ENCODE results near the gene NPR3. TPM values are rescaled to one million over a fixed set of nuclear protein-coding genes. Genes with fewer than 3 reads are reported as not detected.

Gene NPR3
- total and polyA plus RNA-seq, 2 experiments from 2014 or later = 37.6 to 87.1 TPM

GRCh38 chr5:32783661-32784060 lies 72.5 kb downstream of the NPR3 start:
- no peak overlapping the region for H3K4me2 ChIP-seq (ENCODE audit: unreplicated experiment)
- H3K79me2 ChIP-seq (ENCODE audit: insufficient read depth) = no peaks in the 10 kb centered on the region
- no peak overlapping the region for H3K9ac ChIP-seq
- no peaks in the 10 kb centered on the region for H3K4me1 ChIP-seq (ENCODE audit: insufficient read depth)
- WGBS, 2 experiments (ENCODE audit: low coverage in 1 of 2, low lambda C conversion rate in 2 of 2, missing lambda C conversion rate in 2 of 2) = 83 to 92% methylated on average over 4 of the region's 4 CpGs
- H4K20me1 ChIP-seq (ENCODE audit: insufficient read depth) = no peaks in the 10 kb centered on the region
- no peaks in the 10 kb centered on the region for H3K9me2 ChIP-seq (ENCODE audit: insufficient read depth)
- no peaks in the 10 kb centered on the region for H3K27me3 ChIP-seq (replicated peaks; ENCODE audit: insufficient read depth)
- H3K27ac ChIP-seq = no peak overlapping the region
- no peaks in the 10 kb centered on the region for H3K9me3 ChIP-seq (ENCODE audit: low read depth)
- no peak for DNase-seq
- no peak overlapping the region for H2AFZ ChIP-seq
- in situ Hi-C loops (cut with MboI) = no loop called here
- H3F3A ChIP-seq (ENCODE audit: insufficient read depth) = no peaks in the 10 kb centered on the region
- TF ChIP-seq EZH2phosphoT487 (IDR thresholded peaks at IDR 0.05; ENCODE audit: insufficient read depth, low read depth) (no peak), EZH2 (IDR thresholded peaks at IDR 0.05; ENCODE audit: insufficient read depth, poor library complexity, severe bottlenecking) (no peak)
- peaks cover 40% of the 10 kb centered on the region for H3K36me3 ChIP-seq (ENCODE audit: low read depth)
- no peak overlapping the region for H3K4me3 ChIP-seq

GRCh38 chr5:32785611-32786254 lies 74.6 kb downstream of the NPR3 start:
- no peak overlapping the region for H3K9ac ChIP-seq
- peaks cover 11% of the 10 kb centered on the region for H3K4me1 ChIP-seq (ENCODE audit: insufficient read depth)
- no peak for TF ChIP-seq EZH2 (IDR thresholded peaks at IDR 0.05; ENCODE audit: insufficient read depth, poor library complexity, severe bottlenecking)
- no peak for TF ChIP-seq EZH2phosphoT487 (IDR thresholded peaks at IDR 0.05; ENCODE audit: insufficient read depth, low read depth)
- no peaks in the 10 kb centered on the region for H4K20me1 ChIP-seq (ENCODE audit: insufficient read depth)
- H3K27ac ChIP-seq = no peak overlapping the region
- 92 to 93% methylated on average over 3 of the region's 3 CpGs for WGBS, 2 experiments (ENCODE audit: low coverage in 1 of 2, low lambda C conversion rate in 2 of 2, missing lambda C conversion rate in 2 of 2)
- DNase-seq = no peak
- H2AFZ ChIP-seq = no peak overlapping the region
- no peak overlapping the region for H3K4me3 ChIP-seq
- no peak overlapping the region for H3K4me2 ChIP-seq (ENCODE audit: unreplicated experiment)
- H3K9me3 ChIP-seq (ENCODE audit: low read depth) = no peaks in the 10 kb centered on the region
- H3K27me3 ChIP-seq (replicated peaks; ENCODE audit: insufficient read depth) = no peaks in the 10 kb centered on the region
- H3K79me2 ChIP-seq (ENCODE audit: insufficient read depth) = no peaks in the 10 kb centered on the region
- in situ Hi-C loops (cut with MboI) = no loop called here
- no peaks in the 10 kb centered on the region for H3K9me2 ChIP-seq (ENCODE audit: insufficient read depth)
- H3F3A ChIP-seq (ENCODE audit: insufficient read depth) = peaks cover 20% of the 10 kb centered on the region
- H3K36me3 ChIP-seq (ENCODE audit: low read depth) = peaks cover 40% of the 10 kb centered on the region

- no peak for DNase-seq
- Histone ChIP-seq H3K4me2 (ENCODE audit: unreplicated experiment) (no peak overlapping the region), H3K9me2 (ENCODE audit: insufficient read depth) (no peaks in the 10 kb centered on the region), H2AFZ (no peak overlapping the region), H3K4me3 (no peak overlapping the region), H3K4me1 (ENCODE audit: insufficient read depth) (peaks cover 17% of the 10 kb centered on the region), H4K20me1 (ENCODE audit: insufficient read depth) (no peaks in the 10 kb centered on the region), H3F3A (ENCODE audit: insufficient read depth) (peaks cover 26% of the 10 kb centered on the region), H3K27ac (no peak overlapping the region), H3K9ac (no peak overlapping the region), H3K36me3 (ENCODE audit: low read depth) (peaks cover 40% of the 10 kb centered on the region), H3K9me3 (ENCODE audit: low read depth) (no peaks in the 10 kb centered on the region), H3K27me3 (replicated peaks; ENCODE audit: insufficient read depth) (no peaks in the 10 kb centered on the region), H3K79me2 (ENCODE audit: insufficient read depth) (no peaks in the 10 kb centered on the region)
- in situ Hi-C loops (cut with MboI) = no loop called here
- TF ChIP-seq EZH2 (IDR thresholded peaks at IDR 0.05; ENCODE audit: insufficient read depth, poor library complexity, severe bottlenecking) (no peak), EZH2phosphoT487 (IDR thresholded peaks at IDR 0.05; ENCODE audit: insufficient read depth, low read depth) (no peak)
- 86 to 88% methylated on average over 4 of the region's 4 CpGs for WGBS, 2 experiments (ENCODE audit: low coverage in 1 of 2, low lambda C conversion rate in 2 of 2, missing lambda C conversion rate in 2 of 2)
These were observed 75.2 kb downstream of the NPR3 start for GRCh38 chr5:32786311-32786710.

GRCh38 chr5:32790411-32790951 lies 79.4 kb downstream of the NPR3 start:
- Histone ChIP-seq H3K79me2 (ENCODE audit: insufficient read depth) (no peaks in the 10 kb centered on the region), H3K36me3 (ENCODE audit: low read depth) (peaks cover 33% of the 10 kb centered on the region), H3K4me2 (ENCODE audit: unreplicated experiment) (peak overlapping the region; percentile 60), H3F3A (ENCODE audit: insufficient read depth) (peaks cover 32% of the 10 kb centered on the region), H3K9ac (no peak overlapping the region; the same call in 1 of the 2 replicates), H3K9me3 (ENCODE audit: low read depth) (no peaks in the 10 kb centered on the region), H3K4me3 (no peak overlapping the region), H2AFZ (no peak overlapping the region), H3K27me3 (replicated peaks; ENCODE audit: insufficient read depth) (no peaks in the 10 kb centered on the region), H3K9me2 (ENCODE audit: insufficient read depth) (no peaks in the 10 kb centered on the region), H3K4me1 (ENCODE audit: insufficient read depth) (peaks cover 22% of the 10 kb centered on the region), H4K20me1 (ENCODE audit: insufficient read depth) (no peaks in the 10 kb centered on the region), H3K27ac (peak overlapping the region; percentile 32)
- TF ChIP-seq EZH2phosphoT487 (IDR thresholded peaks at IDR 0.05; ENCODE audit: insufficient read depth, low read depth) = no peak
- no peak for TF ChIP-seq EZH2 (IDR thresholded peaks at IDR 0.05; ENCODE audit: insufficient read depth, poor library complexity, severe bottlenecking)
- in situ Hi-C loops (cut with MboI) = no loop called here
- peak; percentile 65 for DNase-seq
- 15 to 16% methylated on average over 2 of the region's 2 CpGs for WGBS, 2 experiments (ENCODE audit: low coverage in 1 of 2, low lambda C conversion rate in 2 of 2, missing lambda C conversion rate in 2 of 2)

All from GM23248 (cell line).